Fibroblast of lung (primary cell): ENCODE data around the gene PLEKHG1. TPM values are rescaled to one million over a fixed set of nuclear protein-coding genes. Genes with fewer than 3 reads are reported as not detected.

Experiments
- DNase-seq, 2 donors: peaks; one replicate each; pipeline versions ENCODE4 v3.0.0 to v3.0.0-alpha.2; 2010; ENCODE audit warnings: low read depth in 2 of 2
- H2AFZ ChIP-seq: 2 replicates; pipeline ENCODE4 v1.5.1; 2012; ENCODE audit warnings: low read length, control low read depth, inconsistent platforms
- H3K27ac ChIP-seq: 2 replicates; pipeline ENCODE4 v1.5.1; 2011; ENCODE audit warnings: low read length, control low read depth; ENCODE audit not compliant: insufficient read depth
- H3K27me3 ChIP-seq: 2 replicates; pipeline ENCODE4 v1.5.1; 2011; ENCODE audit warnings: mild to moderate bottlenecking, low read length; ENCODE audit not compliant: control insufficient read depth, insufficient read depth
- H3K36me3 ChIP-seq: 2 replicates; pipeline ENCODE4 v1.5.1; 2011; ENCODE audit warnings: low read length; ENCODE audit not compliant: control insufficient read depth, insufficient read depth
- H3K4me1 ChIP-seq: 2 replicates; pipeline ENCODE4 v1.5.1; 2011; ENCODE audit warnings: low read length; ENCODE audit not compliant: control insufficient read depth, insufficient read depth; ENCODE audit errors: extremely low read depth
- H3K4me2 ChIP-seq: 2 replicates; pipeline ENCODE4 v1.5.1; 2011; ENCODE audit warnings: low read length, control low read depth; ENCODE audit not compliant: insufficient read depth; ENCODE audit errors: extremely low read depth
- H3K4me3 ChIP-seq, 4 experiments: fragments of 200-600 bp in 1 of 4; sonication (generic) in 1 of 4; replicated peaks in 1 of 4; 2 replicates each; pipeline ENCODE4 v1.5.1; 2011 to 2016; ENCODE audit warnings: low read length in 4 of 4, low read depth in 3 of 4, mild to moderate bottlenecking in 3 of 4, control low read depth in 2 of 4, inconsistent platforms in 1 of 4, mixed read lengths in 1 of 4; ENCODE audit not compliant: insufficient read depth in 1 of 4; ENCODE audit errors: control extremely low read depth in 1 of 4
- H3K79me2 ChIP-seq: 2 replicates; pipeline ENCODE4 v1.5.1; 2012; ENCODE audit warnings: mild to moderate bottlenecking, low read length, inconsistent platforms; ENCODE audit not compliant: control insufficient read depth, insufficient read depth
- H3K9ac ChIP-seq: 2 replicates; pipeline ENCODE4 v1.5.1; 2011; ENCODE audit warnings: mild to moderate bottlenecking, low read length, control low read depth; ENCODE audit not compliant: insufficient read depth
- H3K9me3 ChIP-seq: 2 replicates; pipeline ENCODE4 v1.5.1; 2012; ENCODE audit warnings: low read depth, low read length; ENCODE audit not compliant: control insufficient read depth, insufficient read depth
- H4K20me1 ChIP-seq: 2 replicates; pipeline ENCODE4 v1.5.1; 2011; ENCODE audit warnings: low read length; ENCODE audit not compliant: control insufficient read depth, insufficient read depth; ENCODE audit errors: extremely low read depth
- EZH2 ChIP-seq: IDR thresholded peaks from 2 replicates; pipeline ENCODE4 v1.5.1; 2012; ENCODE audit warnings: low read length, control low read depth, mild to moderate bottlenecking; ENCODE audit errors: missing control alignments
- polyA plus RNA-seq, 2 donors: library from polyadenylated mRNA; depleted of rRNA in 1 of 2; stranded (reverse) in 1 of 2; unstranded in 1 of 2; fragments of >200 nt; gene quantifications; 2 replicates each; pipeline ENCODE4 v1.2.1, GENCODE V29; 2011 to 2012; ENCODE audit warnings: missing spikeins in 1 of 2
- total RNA-seq: library from RNA; depleted of rRNA; stranded (reverse); fragments of >200 nt; gene quantifications from 2 replicates; pipeline ENCODE4 v1.2.1, GENCODE V29; 2014
- TF ChIP-seq, protein P1 (sequence below), 2 donors: IDR thresholded peaks in 1 of 2; conservative IDR thresholded peaks in 1 of 2; 1 replicate in 1 of 2; 2 replicates in 1 of 2; pipeline ENCODE4 v1.5.1; 2011 to 2012; ENCODE audit warnings: low read length in 2 of 2, control low read depth in 1 of 2, inconsistent platforms in 1 of 2, low read depth in 1 of 2, mild to moderate bottlenecking in 1 of 2

PLEKHG1 gene
- total and polyA plus RNA-seq, 2 donors (not counting 1 experiment from before 2014, with no cell fraction given) = 0.30 to 12.7 TPM

DNA sequence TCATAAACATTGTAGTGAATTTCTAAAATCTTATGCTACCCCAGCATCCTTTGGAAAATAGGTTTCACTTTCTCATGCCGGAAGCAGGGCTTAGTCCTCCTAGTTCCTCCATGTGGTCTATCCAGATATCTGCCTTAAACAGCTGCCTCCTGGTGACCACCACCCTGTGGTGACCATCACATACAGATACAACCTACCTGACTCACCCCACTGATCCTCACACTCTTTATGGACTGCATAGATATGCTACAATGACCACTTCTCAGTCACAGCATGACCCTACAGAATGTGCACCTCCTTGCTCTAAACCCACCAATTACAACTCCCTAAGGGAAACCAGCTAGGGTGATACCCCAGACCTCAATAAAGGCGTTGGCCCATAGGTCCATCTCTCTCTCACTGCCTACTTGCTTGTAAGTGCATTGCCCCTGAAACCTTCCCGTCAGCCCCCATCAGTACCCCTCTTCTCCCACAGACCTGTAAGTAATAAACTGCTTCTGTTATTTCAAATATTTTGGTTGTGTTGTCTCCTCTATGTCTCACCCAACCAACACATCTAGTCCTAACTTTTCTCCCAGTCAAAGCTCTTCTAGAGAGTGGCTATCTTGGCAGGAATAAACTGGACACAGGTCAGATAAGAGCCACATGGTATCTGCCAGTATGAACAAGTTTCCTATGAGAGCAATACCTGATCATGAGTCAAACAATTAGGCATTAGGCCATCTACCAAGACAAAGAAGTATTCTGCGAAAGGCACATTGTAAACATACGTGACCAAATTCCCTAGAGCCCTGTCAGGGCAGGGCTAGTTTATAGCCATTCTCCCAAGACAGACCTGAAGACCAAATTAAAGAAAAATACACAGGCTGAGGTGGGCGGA, 39.4 kb upstream of the PLEKHG1 start:
- no peaks in the 10 kb centered on the region for H3K36me3 ChIP-seq
- H3K79me2 ChIP-seq = no peaks in the 10 kb centered on the region
- no peak overlapping the region for H2AFZ ChIP-seq
- H3K4me3 ChIP-seq = no peak overlapping the region
- no peak overlapping the region for H3K4me2 ChIP-seq
- H3K9me3 ChIP-seq = no peaks in the 10 kb centered on the region
- H3K4me1 ChIP-seq = no peaks in the 10 kb centered on the region
- H4K20me1 ChIP-seq = no peaks in the 10 kb centered on the region
- no peak for DNase-seq
- TF ChIP-seq, protein P1, sequence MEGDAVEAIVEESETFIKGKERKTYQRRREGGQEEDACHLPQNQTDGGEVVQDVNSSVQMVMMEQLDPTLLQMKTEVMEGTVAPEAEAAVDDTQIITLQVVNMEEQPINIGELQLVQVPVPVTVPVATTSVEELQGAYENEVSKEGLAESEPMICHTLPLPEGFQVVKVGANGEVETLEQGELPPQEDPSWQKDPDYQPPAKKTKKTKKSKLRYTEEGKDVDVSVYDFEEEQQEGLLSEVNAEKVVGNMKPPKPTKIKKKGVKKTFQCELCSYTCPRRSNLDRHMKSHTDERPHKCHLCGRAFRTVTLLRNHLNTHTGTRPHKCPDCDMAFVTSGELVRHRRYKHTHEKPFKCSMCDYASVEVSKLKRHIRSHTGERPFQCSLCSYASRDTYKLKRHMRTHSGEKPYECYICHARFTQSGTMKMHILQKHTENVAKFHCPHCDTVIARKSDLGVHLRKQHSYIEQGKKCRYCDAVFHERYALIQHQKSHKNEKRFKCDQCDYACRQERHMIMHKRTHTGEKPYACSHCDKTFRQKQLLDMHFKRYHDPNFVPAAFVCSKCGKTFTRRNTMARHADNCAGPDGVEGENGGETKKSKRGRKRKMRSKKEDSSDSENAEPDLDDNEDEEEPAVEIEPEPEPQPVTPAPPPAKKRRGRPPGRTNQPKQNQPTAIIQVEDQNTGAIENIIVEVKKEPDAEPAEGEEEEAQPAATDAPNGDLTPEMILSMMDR (conservative IDR thresholded peaks at IDR 0.05 in 1 of 2, IDR thresholded peaks at IDR 0.05 in 1 of 2; ENCODE audit: low read depth in 1 of 2, low read length in 2 of 2) = no peak
- no peak for TF ChIP-seq EZH2
- no peaks in the 10 kb centered on the region for H3K27me3 ChIP-seq
- H3K27ac ChIP-seq = no peak overlapping the region
- no peak overlapping the region for H3K9ac ChIP-seq

DNA sequence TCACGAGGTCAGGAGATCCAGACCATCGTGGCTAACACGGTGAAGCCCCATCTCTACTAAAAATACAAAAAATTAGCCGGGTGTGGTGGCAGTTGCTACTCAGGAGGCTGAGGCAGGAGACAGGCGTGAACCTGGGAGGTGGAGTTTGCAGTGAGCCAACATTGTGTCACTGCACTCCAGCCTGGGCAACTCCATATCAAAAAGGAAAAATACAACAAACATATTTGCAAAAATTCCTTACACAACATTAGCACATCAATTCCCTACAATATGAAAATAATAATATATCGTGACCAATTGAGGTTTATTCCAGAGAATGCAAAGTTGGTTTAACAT, 38.8 kb upstream of the PLEKHG1 start:
- H3K4me2 ChIP-seq = no peak overlapping the region
- no peak for DNase-seq
- H3K9ac ChIP-seq = no peak overlapping the region
- TF ChIP-seq, protein P1 (conservative IDR thresholded peaks at IDR 0.05 in 1 of 2, IDR thresholded peaks at IDR 0.05 in 1 of 2; ENCODE audit: low read depth in 1 of 2, low read length in 2 of 2) = no peak
- TF ChIP-seq EZH2 = no peak
- no peak overlapping the region for H2AFZ ChIP-seq
- H3K9me3 ChIP-seq = no peaks in the 10 kb centered on the region
- no peak overlapping the region for H3K27ac ChIP-seq
- H3K79me2 ChIP-seq = no peaks in the 10 kb centered on the region
- no peaks in the 10 kb centered on the region for H4K20me1 ChIP-seq
- no peak overlapping the region for H3K4me3 ChIP-seq
- H3K36me3 ChIP-seq = no peaks in the 10 kb centered on the region
- H3K27me3 ChIP-seq = no peaks in the 10 kb centered on the region
- H3K4me1 ChIP-seq = no peaks in the 10 kb centered on the region

DNA sequence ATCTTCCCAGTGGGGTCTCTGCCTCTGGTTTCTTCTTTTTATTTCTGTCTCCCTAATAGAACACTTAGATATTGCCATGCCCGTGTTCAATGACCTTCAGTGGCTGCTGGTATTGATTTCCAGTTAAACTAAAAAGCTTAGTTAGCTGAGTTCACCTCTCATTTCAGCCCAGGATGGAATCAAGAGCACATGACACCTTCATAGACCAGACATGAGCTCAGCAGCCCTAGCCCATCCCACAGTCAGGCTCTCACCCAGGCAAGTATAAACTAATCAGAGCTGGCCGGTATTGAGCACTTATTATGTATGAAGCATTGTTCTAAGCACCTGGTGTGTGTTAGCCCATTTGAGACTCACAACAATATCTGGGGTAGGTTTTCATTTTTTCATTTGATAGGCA, 33.7 kb upstream of the PLEKHG1 start:
- no peak overlapping the region for H3K4me2 ChIP-seq
- no peaks in the 10 kb centered on the region for H3K36me3 ChIP-seq
- H3K27me3 ChIP-seq = no peaks in the 10 kb centered on the region
- H3K27ac ChIP-seq = no peak overlapping the region
- H3K9ac ChIP-seq = no peak overlapping the region
- no peaks in the 10 kb centered on the region for H3K4me1 ChIP-seq
- H4K20me1 ChIP-seq = no peaks in the 10 kb centered on the region
- DNase-seq = no peak
- no peaks in the 10 kb centered on the region for H3K9me3 ChIP-seq
- H3K79me2 ChIP-seq = no peaks in the 10 kb centered on the region
- H3K4me3 ChIP-seq = no peak overlapping the region
- TF ChIP-seq EZH2 = no peak
- TF ChIP-seq, protein P1 (conservative IDR thresholded peaks at IDR 0.05 in 1 of 2, IDR thresholded peaks at IDR 0.05 in 1 of 2; ENCODE audit: low read depth in 1 of 2, low read length in 2 of 2) = no peak
- no peak overlapping the region for H2AFZ ChIP-seq
